AG04449 (cell line): ENCODE results near the gene A4GNT.
"Not testable (repeated sequence)": the region's sequence is repeated elsewhere in the genome, so short reads cannot be mapped to it uniquely, and the experiment has no call there.

Source experiments
- CTCF ChIA-PET: fragments of 350-600 bp; formaldehyde crosslinking; extraction: SDS; loops from one replicate; lab custom pipeline; 2021; ENCODE audit warnings: antibody characterized with exemption; lab: Yijun Ruan, JAX
- POLR2A ChIA-PET: fragments of 400-600, 350-600 bp; formaldehyde crosslinking; extraction: SDS; loops from one replicate; lab custom pipeline; 2020; ENCODE audit warnings: antibody characterized with exemption, inconsistent platforms; lab: Yijun Ruan, JAX
- DNase-seq: peaks from one replicate; pipeline ENCODE4 v3.0.0-alpha.2; 2010; ENCODE audit warnings: low read depth, low spot score
- H3K4me3 ChIP-seq: 2 replicates; pipeline ENCODE4 v1.5.1; 2011; ENCODE audit warnings: low read depth, mild to moderate bottlenecking, control low read depth, low read length
- CTCF ChIP-seq: IDR thresholded peaks from one replicate; pipeline ENCODE4 v1.5.1; 2011; ENCODE audit warnings: mild to moderate bottlenecking, moderate library complexity, low read length, control low read depth, inconsistent platforms; ENCODE audit not compliant: insufficient read depth; ENCODE audit errors: missing control alignments

Gene A4GNT

GRCh38 chr3:138092023-138092422, 40.2 kb downstream of the A4GNT start:
- no peak for TF ChIP-seq CTCF
- CTCF ChIA-PET, result interaction anchor here (0.7 to 2.0 kb wide), 4 partner anchors 22 to 27 kb away, joined by 3 to 7 read pairs (median 6); partner anchors contain the start of gene DZIP1L
- H3K4me3 ChIP-seq, result no peak overlapping the region
- no peak for DNase-seq
- POLR2A ChIA-PET, result no interaction called here

GRCh38 chr3:138089091-138089490, 43.1 kb downstream of the A4GNT start:
- CTCF ChIA-PET, result interaction anchor here (1.0 to 2.9 kb wide), 7 partner anchors 10 to 31 kb away, joined by 3 to 14 read pairs (median 4); partner anchors contain the start of gene DZIP1L
- H3K4me3 ChIP-seq, result no peak overlapping the region
- no peak for TF ChIP-seq CTCF
- POLR2A ChIA-PET, result interaction anchor here (0.6 kb wide), 1 partner anchor 244 kb away, joined by 4 read pairs; no protein-coding TSS in a partner anchor
- peak; percentile 40 for DNase-seq

GRCh38 chr3:138085745-138086144, 46.4 kb downstream of the A4GNT start:
- CTCF ChIA-PET, result interaction anchor here (1.5 kb wide), 1 partner anchor 15 kb away, joined by 3 read pairs; no protein-coding TSS in a partner anchor
- H3K4me3 ChIP-seq, DNase-seq, POLR2A ChIA-PET: not testable (repeated sequence)

- TF ChIP-seq CTCF, result no peak
Measured at GRCh38 chr3:138084196-138084595, 48.0 kb downstream of the A4GNT start.

GRCh38 chr3:138082992-138083386, 49.2 kb downstream of the A4GNT start:
- ChIA-PET POLR2A (interaction anchor here (1.5 to 1.7 kb wide), 3 partner anchors 20 to 33 kb away, joined by 5 to 15 read pairs (median 5); partner anchors contain the start of gene DZIP1L), CTCF (interaction anchor here (1.6 to 25.2 kb wide), 5 partner anchors 14 to 34 kb away, joined by 4 to 626 read pairs (median 5); partner anchors contain the start of gene DZIP1L)
- no peak for DNase-seq
- no peak overlapping the region for H3K4me3 ChIP-seq
- no peak for TF ChIP-seq CTCF

More at GRCh38 chr3:138084196-138084595, 48.0 kb downstream of the A4GNT start:
- no peak for DNase-seq
- ChIA-PET POLR2A (no interaction called here), CTCF (interaction anchor here (9.7 kb wide), 1 partner anchor 16 kb away, joined by 75 read pairs; no protein-coding TSS in a partner anchor)
- H3K4me3 ChIP-seq, result no peak overlapping the region

- ChIA-PET POLR2A (interaction anchor here (0.6 to 1.7 kb wide), 5 partner anchors 19 to 333 kb away, joined by 3 to 15 read pairs (median 5); partner anchors contain the start of gene DZIP1L), CTCF (interaction anchor here (1.6 to 25.2 kb wide), 5 partner anchors 14 to 35 kb away, joined by 4 to 626 read pairs (median 5); partner anchors contain the start of gene DZIP1L)
- peak overlapping the region; percentile 31 for H3K4me3 ChIP-seq
- no peak for TF ChIP-seq CTCF
- DNase-seq, result peak; percentile 46
Measured at GRCh38 chr3:138082085-138082991, 49.9 kb downstream of the A4GNT start.
